ENCODE results near the gene NNAT.

- no peak for TF ChIP-seq CTCF (IDR thresholded peaks at IDR 0.05)
- no peak for TF ChIP-seq POLR2A (IDR thresholded peaks at IDR 0.05)
Measured at GRCh38 chr20:37525810-37526209, 4.8 kb downstream of the NNAT start.

Measured in uterus (tissue), 2 donors.